ENCODE data around the gene ZNF12. TPM values are rescaled to one million over a fixed set of nuclear protein-coding genes. Genes with fewer than 3 reads are reported as not detected.

Gene ZNF12
- total and polyA plus RNA-seq, 10 of the 15 experiments (the other 5 are each of a cell fraction or from before 2014, with no cell fraction given) = 6.7 to 38.1 (median 14.4) TPM

DNA sequence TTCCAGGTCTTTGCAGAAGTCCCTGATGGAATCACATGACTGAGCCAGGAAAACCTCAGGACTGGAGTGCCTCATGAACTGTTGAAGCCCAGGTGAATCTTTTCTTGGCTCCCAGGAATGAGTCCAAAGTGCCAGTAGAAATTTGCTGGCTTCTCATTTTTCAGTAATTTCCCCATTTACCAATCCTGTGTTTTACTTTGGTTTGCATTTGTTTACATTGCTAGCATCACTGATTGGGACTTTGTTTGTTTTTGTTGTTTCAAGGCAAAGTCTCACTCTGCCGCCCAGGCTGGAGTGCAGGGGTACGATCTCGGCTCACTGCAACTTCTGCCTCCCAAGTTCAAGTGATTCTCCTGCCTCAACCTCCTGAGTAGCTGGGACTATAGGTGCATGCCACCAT is 1.6 kb upstream of the ZNF12 start:
- intact Hi-C loops (cut with micrococcal nuclease; ENCODE audit: unreplicated experiment) = loop anchor here (5.0 kb wide), 1 partner anchor 116 kb away; the partner anchor contains the start of gene INTS15
- DNase-seq (ENCODE audit: low read depth, low spot score) (no peak), ATAC-seq (no peak), FAIRE-seq (no peak)
- Histone ChIP-seq H3K4me3 (no peak overlapping the region), H3K36me3 (ENCODE audit: control insufficient read depth in 2 of 2, insufficient read depth in 2 of 2, low read length in 1 of 2) (peaks cover 3 to 6% of the 10 kb centered on the region in 2 experiments), H3K9ac (ENCODE audit: control insufficient read depth, insufficient read depth, low read length) (no peak overlapping the region), H3K4me2 (ENCODE audit: control insufficient read depth, insufficient read depth) (no peak overlapping the region), H3K27me3 (replicated peaks in 1 of 2; ENCODE audit: control insufficient read depth in 2 of 2, insufficient read depth in 2 of 2, low read length in 1 of 2) (no peaks in the 10 kb centered on the region), H3K9me3 (replicated peaks; ENCODE audit: control insufficient read depth, insufficient read depth, low read length) (peaks cover 15% of the 10 kb centered on the region), H2AFZ (ENCODE audit: control insufficient read depth, low read depth, low read length) (no peak overlapping the region), H3K79me2 (ENCODE audit: control insufficient read depth, insufficient read depth, low read length) (peaks cover 35% of the 10 kb centered on the region), H3K4me1 (ENCODE audit: control insufficient read depth, insufficient read depth, low read length) (peaks cover 3% of the 10 kb centered on the region; the same call in 1 of the 2 replicates), H4K20me1 (ENCODE audit: control insufficient read depth, insufficient read depth) (no peaks in the 10 kb centered on the region), H3K27ac (ENCODE audit: control insufficient read depth, insufficient read depth) (no peak overlapping the region)
- BruUV-seq (replicated peaks) = no TSS peak
- CTCF ChIA-PET = no interaction called here
- in situ Hi-C loops (cut with MboI) = no loop called here
- RAD21 ChIA-PET (ENCODE audit: unreplicated experiment) = no interaction called here
- SMC1A ChIA-PET (ENCODE audit: uncharacterized antibody, unreplicated experiment) = no interaction called here
- TF ChIP-seq SUPT20H (IDR thresholded peaks at IDR 0.05; ENCODE audit: borderline replicate concordance, control insufficient read depth, low read depth, low read length) (no peak), ZNF384 (IDR thresholded peaks at IDR 0.05; ENCODE audit: borderline replicate concordance, low read depth, low read length) (no peak), ZNF687 (IDR thresholded peaks at IDR 0.05) (no peak), RUNX3 (IDR thresholded peaks at IDR 0.05; ENCODE audit: low read length) (no peak), SREBF1 (IDR thresholded peaks at IDR 0.05; ENCODE audit: low read length) (no peak), SIN3A (IDR thresholded peaks at IDR 0.05; ENCODE audit: low read depth, low read length) (no peak), MTA3 (IDR thresholded peaks at IDR 0.05; ENCODE audit: borderline replicate concordance, low read length) (no peak), CHD1 (IDR thresholded peaks at IDR 0.05; ENCODE audit: low read depth, low read length) (no peak), EGR1 (IDR thresholded peaks at IDR 0.05; ENCODE audit: borderline replicate concordance in 1 of 2, low read depth in 2 of 2, low read length in 2 of 2) (no peak), RAD21 (IDR thresholded peaks at IDR 0.05; ENCODE audit: insufficient read depth, low read depth, low read length) (no peak), ESRRA (IDR thresholded peaks at IDR 0.05; ENCODE audit: low read length) (no peak), NBN (IDR thresholded peaks at IDR 0.05) (no peak), GABPA (IDR thresholded peaks at IDR 0.05; ENCODE audit: low read depth) (no peak), KDM1A (IDR thresholded peaks at IDR 0.05; ENCODE audit: borderline replicate concordance) (no peak), RCOR1 (conservative IDR thresholded peaks at IDR 0.05; ENCODE audit: low read depth, low read length) (no peak), BHLHE40 (IDR thresholded peaks at IDR 0.05; ENCODE audit: borderline replicate concordance in 1 of 2, low read depth in 2 of 2, low read length in 1 of 2) (no peak)
- POLR2A ChIA-PET = no interaction called here
- WGBS (ENCODE audit: insufficient coverage, insufficient replicate concordance, low lambda C conversion rate, missing lambda C conversion rate) = 98% methylated on average over 3 of the region's 3 CpGs

All from GM12878 (cell line).